ENCODE measurements around the gene TAT. TPM values are rescaled to one million over a fixed set of nuclear protein-coding genes. Genes with fewer than 3 reads are reported as not detected.
"Not testable (repeated sequence)": the region's sequence is repeated elsewhere in the genome, so short reads cannot be mapped to it uniquely, and the experiment has no call there.

Gene TAT
- under 1 TPM in 4 of 6 donors, not detected in 2; 0.07 to 0.74 (median 0.12) TPM for polyA plus RNA-seq (ENCODE audit: low read depth in 6 of 6)

GRCh38 chr16:71576971-71577370 is at the start of gene TAT:
Gene TAT, minus strand, starts transcription at chr16:71577092. Its CDS starts 677 bp downstream, at chr16:71576415.
- peak within 1 kb of the TSS in 1 of 6 donors; percentile 75 for H3K27ac Mint-ChIP-seq
- peaks cover 0 to 8% (median 7%) of the 10 kb centered on the region in 3 donors for H3K4me1 Mint-ChIP-seq
- H3K27me3 Mint-ChIP-seq: peaks cover 8 to 18% (median 8%) of the 10 kb centered on the region in 3 donors
- DNase-seq: no peak
- ATAC-seq (ENCODE audit: low read depth in 2 of 2): no peak
- no peaks in the 10 kb centered on the region for H3K9me3 Mint-ChIP-seq
- peaks cover 0 to 5% of the 10 kb centered on the region in 2 donors for H3K36me3 Mint-ChIP-seq
- no peak within 1 kb of the TSS for H3K4me3 Mint-ChIP-seq

- DNase-seq: no peak
- peak within 1 kb of the TSS in 6 of 8 donors; percentile 47 to 82 (median 70) for H3K4me3 Mint-ChIP-seq
- peak; percentile 18 for ATAC-seq (ENCODE audit: low read depth in 2 of 2)
- H3K4me1 Mint-ChIP-seq: peaks cover 6 to 8% (median 6%) of the 10 kb centered on the region in 3 donors
- H3K27me3 Mint-ChIP-seq: peaks cover under 1 to 22% (median 11%) of the 10 kb centered on the region in 3 donors
- peak within 1 kb of the TSS in 2 of 6 donors; percentile 3 to 56 for H3K27ac Mint-ChIP-seq
- H3K9me3 Mint-ChIP-seq: no peaks in the 10 kb centered on the region
- H3K36me3 Mint-ChIP-seq: no peaks in the 10 kb centered on the region
Observed at GRCh38 chr16:71626018-71626857, 49.3 kb upstream of the TAT start, which contains the start of gene MARVELD3. Gene MARVELD3, plus strand, starts transcription at chr16:71626184. Its CDS starts 46 bp downstream, at chr16:71626230.

- no peaks in the 10 kb centered on the region for H3K9me3 Mint-ChIP-seq
- ATAC-seq (ENCODE audit: low read depth in 2 of 2): no peak
Observed at GRCh38 chr16:71625113-71625850, 48.4 kb upstream of the TAT start.

GRCh38 chr16:71623597-71623996 is 46.7 kb upstream of the TAT start:
- no peaks in the 10 kb centered on the region for H3K36me3 Mint-ChIP-seq

More at GRCh38 chr16:71625113-71625850, 48.4 kb upstream of the TAT start:
- no peak for DNase-seq
- Mint-ChIP-seq H3K4me3 (peak overlapping the region in 5 of 8 donors; percentile 15 to 73 (median 55)), H3K4me1 (peaks cover 6 to 8% (median 6%) of the 10 kb centered on the region in 3 donors), H3K27ac (peak overlapping the region in 1 of 6 donors; percentile 3), H3K36me3 (no peaks in the 10 kb centered on the region), H3K27me3 (peaks cover 9 to 30% (median 19%) of the 10 kb centered on the region in 3 donors)

GRCh38 chr16:71622088-71622487 is 45.2 kb upstream of the TAT start:
- ATAC-seq (ENCODE audit: low read depth in 2 of 2) (no peak), DNase-seq (no peak)
- Mint-ChIP-seq H3K4me3 (no peak overlapping the region), H3K9me3 (peaks cover 0 to 2% (median 0%) of the 10 kb centered on the region in 7 donors), H3K27me3 (peaks cover 16 to 38% (median 19%) of the 10 kb centered on the region in 3 donors), H3K36me3 (no peaks in the 10 kb centered on the region), H3K27ac (no peak overlapping the region), H3K4me1 (peaks cover 6 to 8% (median 6%) of the 10 kb centered on the region in 3 donors)

More at GRCh38 chr16:71623597-71623996, 46.7 kb upstream of the TAT start:
- Mint-ChIP-seq H3K9me3 (peaks cover 0 to 2% (median 0%) of the 10 kb centered on the region in 7 donors), H3K4me1 (peaks cover 6 to 8% (median 6%) of the 10 kb centered on the region in 3 donors), H3K27ac (no peak overlapping the region), H3K4me3 (no peak overlapping the region), H3K27me3 (peaks cover 9 to 39% (median 17%) of the 10 kb centered on the region in 3 donors)
- DNase-seq: no peak
- ATAC-seq (ENCODE audit: low read depth in 2 of 2): no peak

GRCh38 chr16:71618429-71618828 is 41.5 kb upstream of the TAT start:
- no peak for ATAC-seq (ENCODE audit: low read depth in 2 of 2)
- no peak for DNase-seq
- Mint-ChIP-seq H3K27me3 (peaks cover 16 to 49% (median 19%) of the 10 kb centered on the region in 3 donors), H3K4me1 (peaks cover 0 to 6% (median 5%) of the 10 kb centered on the region in 3 donors), H3K27ac (no peak overlapping the region), H3K4me3 (no peak overlapping the region), H3K36me3 (no peaks in the 10 kb centered on the region), H3K9me3 (peaks cover 0 to 2% (median 0%) of the 10 kb centered on the region in 7 donors)

- Mint-ChIP-seq H3K27me3 (peaks cover 9 to 48% (median 10%) of the 10 kb centered on the region in 3 donors), H3K4me1 (peaks cover 4 to 15% (median 13%) of the 10 kb centered on the region in 3 donors)
- not testable (repeated sequence) for ATAC-seq (ENCODE audit: low read depth in 2 of 2); H3K36me3 Mint-ChIP-seq; H3K4me3 Mint-ChIP-seq; DNase-seq; H3K9me3 Mint-ChIP-seq; H3K27ac Mint-ChIP-seq
Observed at GRCh38 chr16:71614956-71615355, 38.1 kb upstream of the TAT start.

- Mint-ChIP-seq H3K27ac (peak overlapping the region in 1 of 6 donors; percentile 15), H3K4me3 (peak overlapping the region in 6 of 8 donors; percentile 36 to 77 (median 55)), H3K4me1 (peaks cover 8 to 18% (median 13%) of the 10 kb centered on the region in 3 donors), H3K9me3 (no peaks in the 10 kb centered on the region), H3K36me3 (no peaks in the 10 kb centered on the region), H3K27me3 (peaks cover 0 to 25% (median 0%) of the 10 kb centered on the region in 3 donors)
- ATAC-seq (ENCODE audit: low read depth in 2 of 2): peak; percentile 99
- DNase-seq: peak; percentile 82
Observed at GRCh38 chr16:71610936-71611871, 34.3 kb upstream of the TAT start.

- no peak for ATAC-seq (ENCODE audit: low read depth in 2 of 2)
- peak overlapping the region in 1 of 6 donors; percentile 49 for H3K27ac Mint-ChIP-seq
Observed at GRCh38 chr16:71610447-71610846, 33.6 kb upstream of the TAT start.

GRCh38 chr16:71609066-71609465 is 32.2 kb upstream of the TAT start:
- DNase-seq: no peak
- peaks cover 0 to 8% (median 0%) of the 10 kb centered on the region in 3 donors for H3K27me3 Mint-ChIP-seq
- peaks cover 8 to 18% (median 13%) of the 10 kb centered on the region in 3 donors for H3K4me1 Mint-ChIP-seq
- no peaks in the 10 kb centered on the region for H3K36me3 Mint-ChIP-seq
- peak overlapping the region in 1 of 6 donors; percentile 58 for H3K27ac Mint-ChIP-seq
- H3K9me3 Mint-ChIP-seq: no peaks in the 10 kb centered on the region
- no peak overlapping the region for H3K4me3 Mint-ChIP-seq
- no peak for ATAC-seq (ENCODE audit: low read depth in 2 of 2)

More at GRCh38 chr16:71610447-71610846, 33.6 kb upstream of the TAT start:
- no peak for DNase-seq
- Mint-ChIP-seq H3K4me1 (peaks cover 8 to 18% (median 13%) of the 10 kb centered on the region in 3 donors), H3K27me3 (peaks cover 0 to 17% (median 0%) of the 10 kb centered on the region in 3 donors), H3K36me3 (no peaks in the 10 kb centered on the region), H3K4me3 (peak overlapping the region in 2 of 8 donors; percentile 45 to 77), H3K9me3 (no peaks in the 10 kb centered on the region)

GRCh38 chr16:71600822-71601221 is 23.9 kb upstream of the TAT start:
- Mint-ChIP-seq H3K4me1 (no peaks in the 10 kb centered on the region), H3K27ac (no peak overlapping the region), H3K36me3 (no peaks in the 10 kb centered on the region), H3K27me3 (peaks cover 0 to 25% (median 8%) of the 10 kb centered on the region in 3 donors), H3K4me3 (no peak overlapping the region), H3K9me3 (peaks cover 0 to 5% (median 0%) of the 10 kb centered on the region in 7 donors)
- no peak for ATAC-seq (ENCODE audit: low read depth in 2 of 2)
- DNase-seq: no peak

GRCh38 chr16:71598426-71598825 is 21.5 kb upstream of the TAT start:
- not testable (repeated sequence) for H3K4me3 Mint-ChIP-seq; H3K4me1 Mint-ChIP-seq; H3K9me3 Mint-ChIP-seq; DNase-seq; H3K27ac Mint-ChIP-seq; H3K36me3 Mint-ChIP-seq; ATAC-seq (ENCODE audit: low read depth in 2 of 2)
- peaks cover 7 to 34% (median 8%) of the 10 kb centered on the region in 3 donors for H3K27me3 Mint-ChIP-seq

All from naive B cell (primary cell).